HEK293 (cell line): ENCODE data around the gene CCM2.

ENCODE experiments used
- CTCF ChIA-PET: fragments of 350-600 bp; formaldehyde crosslinking; extraction: SDS; loops from one replicate; lab custom pipeline; 2021; ENCODE audit warnings: antibody characterized with exemption; lab: Yijun Ruan, JAX
- POLR2A ChIA-PET: fragments of 300-600 bp; formaldehyde crosslinking; extraction: SDS; loops from one replicate; lab custom pipeline; 2020; ENCODE audit warnings: antibody characterized with exemption, inconsistent platforms; lab: Yijun Ruan, JAX
- H3K27ac ChIP-seq: fragments of 200-500 bp; sonication (Bioruptor generic); 2 replicates; pipeline ENCODE4 v1.5.1; 2014; ENCODE audit warnings: low read depth, low read length, control low read depth, inconsistent platforms; ENCODE audit errors: extremely low read depth
- H3K36me3 ChIP-seq, 2 experiments: fragments of 200-500 bp in 1 of 2; sonication (Bioruptor generic) in 1 of 2; 1 replicate in 1 of 2; 2 replicates in 1 of 2; pipeline ENCODE4 v1.5.1; 2014 to 2017; ENCODE audit warnings: inconsistent platforms in 2 of 2, low read length in 2 of 2; ENCODE audit not compliant: control insufficient read depth in 2 of 2, insufficient read depth in 1 of 2
- H3K4me1 ChIP-seq: fragments of 200-500 bp; sonication (Bioruptor generic); 2 replicates; pipeline ENCODE4 v1.5.1; 2014; ENCODE audit warnings: mild to moderate bottlenecking, low read length, inconsistent platforms; ENCODE audit not compliant: control insufficient read depth, insufficient read depth
- H3K4me3 ChIP-seq: 2 replicates; pipeline ENCODE4 v1.5.1; 2011; ENCODE audit warnings: low read depth, mild to moderate bottlenecking, control low read depth, low read length, moderate library complexity
- H3K9me3 ChIP-seq: fragments of 200-500 bp; sonication (Bioruptor generic); 2 replicates; pipeline ENCODE4 v1.5.1; 2014; ENCODE audit warnings: low read depth, low read length, inconsistent platforms; ENCODE audit not compliant: control insufficient read depth, insufficient read depth
- BCL11B ChIP-seq: fragments of 450-650 bp; formaldehyde crosslinking; IDR thresholded peaks from 2 replicates; pipeline ENCODE4 v1.5.1; 2016; ENCODE audit warnings: low read depth, missing biosample characterization, missing genetic modification characterization
- GLIS1 ChIP-seq: fragments of 450-650 bp; formaldehyde crosslinking; IDR thresholded peaks from 2 replicates; pipeline ENCODE4 v1.5.1; 2016; ENCODE audit warnings: missing biosample characterization, missing genetic modification characterization
- HOXA7 ChIP-seq: sonication (generic); formaldehyde crosslinking; IDR thresholded peaks from 2 replicates; pipeline ENCODE4 v1.8.1; 2022; ENCODE audit warnings: missing genetic modification reagents, borderline replicate concordance
- KLF1 ChIP-seq: fragments of 450-650 bp; formaldehyde crosslinking; IDR thresholded peaks from 2 replicates; pipeline ENCODE4 v1.5.1; 2016; ENCODE audit warnings: missing biosample characterization, missing genetic modification characterization
- MEIS1 ChIP-seq: sonication (generic); formaldehyde crosslinking; IDR thresholded peaks from 2 replicates; pipeline ENCODE4 v1.8.1; 2022; ENCODE audit warnings: missing genetic modification reagents, mild to moderate bottlenecking, borderline replicate concordance
- SP2 ChIP-seq: fragments of 450-650 bp; formaldehyde crosslinking; IDR thresholded peaks from 2 replicates; pipeline ENCODE4 v1.5.1; 2016; ENCODE audit warnings: missing biosample characterization, missing genetic modification characterization
- ZBTB26 ChIP-seq: fragments of 450-650 bp; formaldehyde crosslinking; optimal IDR thresholded peaks from 2 replicates; pipeline ENCODE3; 2016; ENCODE audit warnings: missing biosample characterization, mild to moderate bottlenecking, missing genetic modification characterization
- ZBTB48 ChIP-seq: fragments of 450-650 bp; formaldehyde crosslinking; IDR thresholded peaks from 2 replicates; pipeline ENCODE4 v1.5.1; 2016; ENCODE audit warnings: missing biosample characterization, missing genetic modification characterization
- ZFP41 ChIP-seq: fragments of 450-650 bp; formaldehyde crosslinking; IDR thresholded peaks from 2 replicates; pipeline ENCODE4 v1.5.1; 2016; ENCODE audit warnings: missing biosample characterization, missing genetic modification characterization, borderline replicate concordance
- ZIC2 ChIP-seq: fragments of 450-650 bp; formaldehyde crosslinking; IDR thresholded peaks from 2 replicates; pipeline ENCODE4 v1.5.1; 2016; ENCODE audit warnings: missing biosample characterization, missing genetic modification characterization
- ZNF10 ChIP-seq: fragments of 450-650 bp; formaldehyde crosslinking; IDR thresholded peaks from 2 replicates; pipeline ENCODE4 v1.5.1; 2017; ENCODE audit warnings: missing biosample characterization, missing genetic modification characterization
- ZNF133 ChIP-seq: fragments of 450-650 bp; formaldehyde crosslinking; IDR thresholded peaks from 2 replicates; pipeline ENCODE4 v1.5.1; 2016; ENCODE audit warnings: missing biosample characterization, missing genetic modification characterization
- ZNF16 ChIP-seq: fragments of 450-650 bp; formaldehyde crosslinking; IDR thresholded peaks from 2 replicates; pipeline ENCODE4 v1.5.1; 2016; ENCODE audit warnings: low read depth, missing biosample characterization, missing genetic modification characterization
- ZNF221 ChIP-seq: fragments of 450-650 bp; formaldehyde crosslinking; IDR thresholded peaks from 2 replicates; pipeline ENCODE4 v1.5.1; 2017; ENCODE audit warnings: missing biosample characterization, missing genetic modification characterization, borderline replicate concordance
- ZNF501 ChIP-seq: fragments of 450-650 bp; formaldehyde crosslinking; IDR thresholded peaks from 2 replicates; pipeline ENCODE4 v1.5.1; 2016; ENCODE audit warnings: missing biosample characterization, missing genetic modification characterization
- ZNF529 ChIP-seq: fragments of 450-650 bp; formaldehyde crosslinking; IDR thresholded peaks from 2 replicates; pipeline ENCODE4 v1.5.1; 2017; ENCODE audit warnings: missing genetic modification characterization, missing biosample characterization; ENCODE audit not compliant: insufficient replicate concordance
- ZNF571 ChIP-seq: fragments of 450-650 bp; formaldehyde crosslinking; IDR thresholded peaks from 2 replicates; pipeline ENCODE4 v1.5.0; 2017; ENCODE audit warnings: missing biosample characterization, missing genetic modification characterization
- ZNF704 ChIP-seq: fragments of 450-650 bp; formaldehyde crosslinking; IDR thresholded peaks from 2 replicates; pipeline ENCODE4 v1.5.1; 2016; ENCODE audit warnings: missing biosample characterization, missing genetic modification characterization
- ZNF830 ChIP-seq: fragments of 450-650 bp; IDR thresholded peaks from 2 replicates; pipeline ENCODE4 v1.5.0; 2018; ENCODE audit warnings: missing biosample characterization, missing genetic modification characterization, low read depth, mild to moderate bottlenecking, moderate library complexity
- ZSCAN5A ChIP-seq: fragments of 450-650 bp; formaldehyde crosslinking; IDR thresholded peaks from 2 replicates; pipeline ENCODE4 v1.5.1; 2016; ENCODE audit warnings: missing biosample characterization, missing genetic modification characterization

The CCM2 gene

GRCh38 chr7:44977304-44977958 is 22.6 kb upstream of the CCM2 start (continued):
- no peak for TF ChIP-seq SP2

GRCh38 chr7:44977959-44978335 is 22.1 kb upstream of the CCM2 start:
- H3K27ac ChIP-seq: no peak overlapping the region
- no peak overlapping the region for H3K4me3 ChIP-seq
- peaks cover 0 to 20% of the 10 kb centered on the region in 2 experiments; a peak in 2 of 3 replicates for H3K36me3 ChIP-seq
- POLR2A ChIA-PET: interaction anchor here (0.6 kb wide), 1 partner anchor 36 kb away, joined by 5 read pairs; no protein-coding TSS in a partner anchor
- no peaks in the 10 kb centered on the region for H3K9me3 ChIP-seq
- no peaks in the 10 kb centered on the region for H3K4me1 ChIP-seq
- TF ChIP-seq ZNF10 (tag by site-specific recombination): no peak
- no peak for TF ChIP-seq ZNF221
- TF ChIP-seq ZNF704 (tag by site-specific recombination): no peak
- no peak for TF ChIP-seq ZNF830
- no peak for TF ChIP-seq ZNF16
- no peak for TF ChIP-seq ZNF571 (tag by site-specific recombination)
- TF ChIP-seq MEIS1 (CRISPR knock-in tag): no peak
- TF ChIP-seq ZNF133: no peak
- TF ChIP-seq ZBTB26: no peak
- no peak for TF ChIP-seq ZNF501 (tag by site-specific recombination)
- TF ChIP-seq ZBTB48 (tag by site-specific recombination): 0 out of 2 replicates have a peak, but pooled peaks have one; percentile 12
- TF ChIP-seq HOXA7 (CRISPR knock-in tag): no peak
- TF ChIP-seq ZIC2 (tag by site-specific recombination): peak; percentile 82
- TF ChIP-seq ZSCAN5A (tag by site-specific recombination): no peak
- no peak for TF ChIP-seq BCL11B (tag by site-specific recombination)
- peak; percentile 97 for TF ChIP-seq GLIS1 (tag by site-specific recombination)
- peak; percentile 5; the same call in 1 of the 2 replicates for TF ChIP-seq KLF1 (tag by site-specific recombination)
- TF ChIP-seq ZFP41 (tag by site-specific recombination): no peak
- TF ChIP-seq ZNF529 (tag by site-specific recombination): no peak
- TF ChIP-seq, all 188 proteins: peak for 4
- CTCF ChIA-PET: no interaction called here
